Measurements from ENCODE around the gene LHX3.

- TF ChIP-seq CTCF (conservative IDR thresholded peaks at IDR 0.05; ENCODE audit: low read depth, low read length) (no peak), CHD1 (IDR thresholded peaks at IDR 0.05; ENCODE audit: low read depth, low read length) (no peak), POLR2A (IDR thresholded peaks at IDR 0.05; ENCODE audit: low read depth, low read length) (no peak)
Measured at GRCh38 chr9:136229096-136230065, 24.5 kb upstream of the LHX3 start.

Data from IMR-90 (cell line).